HG02678 (cell line): Measurements from ENCODE around the gene NPIPB2.
A peak's percentile ranks its signal among the peaks of the same experiment; 100 is the strongest.
"Not testable (repeated sequence)": the region's sequence is repeated elsewhere in the genome, so short reads cannot be mapped to it uniquely, and the experiment has no call there.

ENCODE experiments used
- ATAC-seq: cut with Tn5 transposase; IDR thresholded peaks from one replicate; pipeline ENCODE4 v1.9.1; 2021; ENCODE audit warnings: mild to moderate bottlenecking, moderate library complexity; ENCODE audit not compliant: unreplicated experiment

The NPIPB2 gene

DNA sequence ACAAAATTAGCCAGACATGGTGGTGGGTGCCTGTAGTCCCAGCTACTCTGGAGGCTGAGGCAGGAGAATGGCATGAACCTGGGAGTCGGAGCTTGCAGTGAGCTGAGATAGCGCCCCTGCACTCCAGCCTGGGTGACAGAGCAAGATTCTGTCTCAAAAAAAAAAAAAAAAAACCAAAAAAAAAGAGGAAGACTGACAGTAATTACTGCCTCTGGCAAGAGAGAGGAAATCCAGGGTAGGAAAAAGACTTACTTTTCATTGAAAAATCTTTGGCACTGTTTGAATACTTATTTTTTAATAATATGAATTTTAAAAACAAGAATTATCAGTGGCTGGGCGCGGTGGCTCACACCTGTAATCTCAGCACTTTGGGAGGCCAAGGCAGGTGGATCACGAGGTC lies 20.6 kb upstream of the NPIPB2 start:
- not testable (repeated sequence) for ATAC-seq

- ATAC-seq: no peak
Measured at GRCh38 chr16:11957591-11958395, 15.9 kb upstream of the NPIPB2 start.

DNA sequence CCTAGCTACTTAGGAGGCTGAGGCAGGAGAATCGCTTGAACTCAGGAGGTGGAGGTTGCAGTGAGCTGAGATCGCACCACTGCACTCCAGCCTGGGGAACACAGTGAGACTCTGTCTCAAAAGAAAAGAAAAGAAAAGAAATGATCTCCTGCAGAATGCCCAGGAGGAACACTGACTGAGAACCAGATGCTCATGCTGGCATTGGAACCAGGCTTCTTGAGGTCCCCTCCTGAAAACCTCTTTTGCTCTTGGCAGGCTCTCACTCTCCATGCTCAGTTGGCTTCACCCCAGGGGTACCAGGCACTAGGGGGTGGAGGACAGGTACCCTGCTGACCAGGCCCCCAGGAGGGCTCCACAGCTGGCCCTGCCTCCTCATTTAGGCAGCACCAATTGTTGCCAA lies 14.7 kb upstream of the NPIPB2 start:
- ATAC-seq: no peak

DNA sequence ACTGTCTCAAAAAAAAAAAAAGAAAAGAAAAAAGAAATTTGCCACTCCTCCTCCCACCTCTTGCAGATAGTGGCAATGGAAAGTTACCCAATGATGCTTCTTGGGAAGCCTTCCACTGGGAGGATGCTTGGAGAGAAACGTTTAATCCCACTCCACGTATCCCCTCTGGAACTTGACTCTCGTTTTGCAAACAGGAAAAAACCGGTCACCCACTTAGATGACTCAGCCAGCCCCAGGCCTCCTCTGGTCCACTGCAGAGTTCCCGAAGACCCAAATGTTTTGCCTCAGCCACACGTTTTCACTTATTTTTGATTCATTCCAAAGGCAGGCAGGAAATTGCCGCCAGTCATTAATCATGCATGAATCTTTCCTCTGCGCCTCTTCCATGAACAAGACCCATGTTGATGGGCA lies 13.9 kb upstream of the NPIPB2 start:
- ATAC-seq: no peak

GRCh38 chr16:11953576-11953975 lies 11.7 kb upstream of the NPIPB2 start:
- not testable (repeated sequence) for ATAC-seq

- no peak for ATAC-seq
Measured at GRCh38 chr16:11950388-11950787, 8.5 kb upstream of the NPIPB2 start.

- peak; percentile 66 for ATAC-seq
Measured at GRCh38 chr16:11949527-11949926, 7.7 kb upstream of the NPIPB2 start.

DNA sequence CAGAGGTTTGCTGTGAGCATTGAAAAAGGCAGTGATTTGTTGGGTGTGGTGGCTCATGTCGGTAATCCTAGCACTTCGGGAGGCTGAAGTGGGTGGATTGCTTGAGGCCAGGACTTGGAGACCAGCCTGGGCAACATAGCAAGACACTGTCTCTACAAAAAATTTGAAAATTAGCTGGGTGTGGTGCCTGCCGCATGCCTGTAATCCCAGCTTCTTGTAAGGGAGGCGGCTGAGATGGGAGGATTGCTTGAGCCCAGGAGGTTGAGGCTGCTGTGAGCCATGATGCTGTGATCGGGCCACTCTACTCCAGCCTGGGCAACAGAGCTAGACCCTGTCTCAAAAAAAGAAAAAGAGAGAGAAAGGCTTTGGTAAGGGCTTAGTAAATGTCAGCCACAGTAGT lies 7.0 kb upstream of the NPIPB2 start:
- no peak for ATAC-seq

- ATAC-seq: no peak
Measured at GRCh38 chr16:11946433-11946832, 4.6 kb upstream of the NPIPB2 start.

- not testable (repeated sequence) for ATAC-seq
Measured at GRCh38 chr16:11927350-11927749, 14.5 kb downstream of the NPIPB2 start.

DNA sequence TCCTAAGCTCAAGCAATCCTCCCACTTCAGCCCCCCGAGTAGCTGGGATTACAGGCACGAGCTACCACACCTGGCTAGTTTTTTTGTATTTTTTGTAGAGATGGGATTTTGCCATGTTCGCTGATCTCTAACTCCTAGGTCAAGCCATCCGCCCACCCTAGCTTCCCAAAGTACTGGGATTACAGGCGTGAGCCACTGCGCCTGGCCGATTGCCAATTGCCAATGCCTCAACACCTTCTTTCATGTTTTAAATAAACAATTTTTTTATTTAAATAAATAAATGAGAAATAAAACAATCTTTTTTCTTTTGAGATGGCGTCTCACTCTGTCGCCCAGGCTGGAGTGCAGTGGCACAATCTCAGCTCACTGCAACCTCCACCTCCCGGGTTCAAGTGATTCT lies 17.8 kb downstream of the NPIPB2 start:
- ATAC-seq: not testable (repeated sequence)

GRCh38 chr16:11916524-11917285 lies 25.1 kb downstream of the NPIPB2 start:
- ATAC-seq: no peak

GRCh38 chr16:11915644-11916523 lies 26.0 kb downstream of the NPIPB2 start, which contains the start of gene GSPT1:
Gene GSPT1 (minus strand): TSS chr16:11915956. CDS start chr16:11915720, 236 bp downstream.
- peak; percentile 80 for ATAC-seq

DNA sequence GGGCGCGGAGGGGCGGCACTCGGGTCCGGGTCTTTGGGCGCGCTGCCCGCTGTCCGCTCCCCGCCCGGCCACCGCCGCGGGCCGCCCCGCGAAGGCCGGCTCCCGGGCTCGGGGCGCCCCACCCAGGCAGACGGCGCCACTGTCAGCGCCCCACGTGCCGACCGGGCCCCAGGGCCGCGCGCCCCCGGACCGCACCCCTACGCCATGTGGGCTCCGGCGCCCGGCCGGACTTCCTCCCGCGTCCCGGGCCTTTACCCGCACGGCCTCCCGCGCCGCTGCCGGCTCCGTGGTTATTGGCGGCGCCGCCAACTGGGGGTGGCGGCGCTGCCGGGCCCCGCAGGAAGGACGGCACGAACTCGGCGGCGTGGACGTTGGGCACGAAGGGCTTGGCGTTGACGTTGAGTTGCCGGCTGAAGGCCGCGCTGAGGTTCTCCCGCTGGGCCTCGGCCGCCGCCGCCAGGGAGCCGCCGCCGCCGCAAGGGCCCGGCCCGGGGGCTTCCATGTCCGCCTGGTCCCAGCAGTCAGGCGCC lies 26.7 kb downstream of the NPIPB2 start:
- peak; percentile 28 for ATAC-seq

GRCh38 chr16:11914210-11915113 lies 27.4 kb downstream of the NPIPB2 start:
- no peak for ATAC-seq

GRCh38 chr16:11913425-11914079 lies 28.3 kb downstream of the NPIPB2 start:
- ATAC-seq: no peak

DNA sequence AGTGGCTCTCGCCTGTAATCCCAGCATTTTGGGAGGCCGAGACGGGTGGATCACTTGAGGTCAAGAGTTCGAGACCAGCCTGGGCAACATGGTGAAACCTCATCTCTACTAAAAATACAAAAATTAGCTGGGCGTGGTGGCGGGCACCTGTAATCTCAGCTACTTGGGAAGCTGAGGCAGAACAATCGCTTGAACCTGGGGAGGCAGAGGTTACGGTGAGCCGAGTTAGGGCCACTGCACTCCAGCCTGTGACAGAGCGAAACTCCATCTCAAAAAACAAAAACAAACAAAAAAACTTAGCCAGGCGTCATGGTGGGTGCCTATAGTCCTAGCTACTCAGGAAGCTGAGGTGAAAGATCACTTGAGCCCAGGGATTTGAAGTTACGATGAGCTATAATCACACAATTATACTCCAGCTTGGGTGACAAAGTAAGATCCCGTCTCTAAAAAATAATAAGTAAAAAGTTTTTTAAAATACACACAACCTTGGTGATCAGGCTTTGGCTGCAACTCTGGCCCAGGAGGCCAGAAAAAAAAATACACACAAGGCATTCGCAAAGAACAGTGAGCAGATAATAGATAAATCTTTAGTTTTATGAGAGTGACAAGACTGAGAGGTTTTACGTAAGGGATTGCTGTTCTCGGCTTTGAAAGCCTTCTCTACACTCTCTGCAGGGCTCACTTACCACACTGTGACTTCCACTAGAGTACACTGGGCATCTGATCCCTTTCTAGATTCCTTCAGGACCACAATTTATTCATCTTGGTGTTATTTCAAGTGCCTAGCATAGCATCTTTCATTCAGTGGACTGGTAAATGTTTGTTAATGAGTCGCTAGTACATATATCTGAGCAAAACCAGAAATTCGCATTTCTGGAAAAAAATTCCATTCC lies 31.9 kb downstream of the NPIPB2 start:
- no peak for ATAC-seq
